AML-193 (cell line): ENCODE data around the gene GALNT1.

Experiments used
- DNase-seq, 2 experiments: peaks; one replicate each; lab custom pipeline; 2025; lab: John Stamatoyannopoulos, UW

GALNT1 gene

GRCh38 chr18:35582899-35583558 is 1.5 kb downstream of the GALNT1 start:
- no peak for DNase-seq

GRCh38 chr18:35584735-35585134 is 3.2 kb downstream of the GALNT1 start:
- no peak for DNase-seq

GRCh38 chr18:35585608-35586007 is 4.1 kb downstream of the GALNT1 start:
- no peak for DNase-seq

- DNase-seq: no peak
Observed at GRCh38 chr18:35588122-35588521, 6.6 kb downstream of the GALNT1 start.

GRCh38 chr18:35588995-35589394 is 7.5 kb downstream of the GALNT1 start:
- DNase-seq: no peak

GRCh38 chr18:35589546-35589945 is 8.0 kb downstream of the GALNT1 start:
- no peak for DNase-seq

GRCh38 chr18:35590935-35591334 is 9.4 kb downstream of the GALNT1 start:
- no peak for DNase-seq

- peak in 1 of 2 experiments; percentile 5 for DNase-seq
Observed at GRCh38 chr18:35592298-35592697, 10.8 kb downstream of the GALNT1 start.

GRCh38 chr18:35593859-35594258 is 12.3 kb downstream of the GALNT1 start:
- no peak for DNase-seq

GRCh38 chr18:35597758-35598157 is 16.2 kb downstream of the GALNT1 start:
- DNase-seq: no peak

- no peak for DNase-seq
Observed at GRCh38 chr18:35602193-35602820, 20.8 kb downstream of the GALNT1 start.

- DNase-seq: no peak
Observed at GRCh38 chr18:35603008-35603407, 21.5 kb downstream of the GALNT1 start.

- DNase-seq: no peak
Observed at GRCh38 chr18:35603528-35603927, 22.0 kb downstream of the GALNT1 start.

- DNase-seq: no peak
Observed at GRCh38 chr18:35604369-35604768, 22.8 kb downstream of the GALNT1 start.

- no peak for DNase-seq
Observed at GRCh38 chr18:35605686-35606417, 24.3 kb downstream of the GALNT1 start.

GRCh38 chr18:35609236-35609635 is 27.7 kb downstream of the GALNT1 start:
- DNase-seq: no peak

- DNase-seq: no peak
Observed at GRCh38 chr18:35610089-35610488, 28.5 kb downstream of the GALNT1 start.

GRCh38 chr18:35610724-35611123 is 29.2 kb downstream of the GALNT1 start:
- DNase-seq: no peak

- DNase-seq: no peak
Observed at GRCh38 chr18:35611518-35611917, 30.0 kb downstream of the GALNT1 start.

- no peak for DNase-seq
Observed at GRCh38 chr18:35616074-35616473, 34.5 kb downstream of the GALNT1 start.

GRCh38 chr18:35616664-35617423 is 35.3 kb downstream of the GALNT1 start:
- DNase-seq: peak; percentile 88 to 93

GRCh38 chr18:35617865-35618264 is 36.3 kb downstream of the GALNT1 start:
- no peak for DNase-seq
